Colonic mucosa (tissue), 4 donors: Measurements from ENCODE around the gene MFSD2B. TPM values are rescaled to one million over a fixed set of nuclear protein-coding genes. Genes with fewer than 3 reads are reported as not detected.

Source experiments
- DNase-seq: peaks from one replicate; pipeline ENCODE4 v3.0.0-alpha.2; 2020
- H3K27ac ChIP-seq: fragments of 200-600 bp; one replicate; pipeline ENCODE4 v1.8.0; 2021
- H3K27me3 ChIP-seq: fragments of 200-600 bp; one replicate; pipeline ENCODE4 v1.8.0; 2021
- H3K36me3 ChIP-seq: fragments of 200-600 bp; one replicate; pipeline ENCODE4 v1.8.0; 2021
- H3K4me1 ChIP-seq: fragments of 200-600 bp; one replicate; pipeline ENCODE4 v1.8.0; 2021; ENCODE audit warnings: mild to moderate bottlenecking
- H3K4me3 ChIP-seq: fragments of 200-600 bp; one replicate; pipeline ENCODE4 v1.8.0; 2021
- H3K9ac ChIP-seq, 2 donors: one replicate each; pipeline ENCODE4 v1.7.0; 2013; ENCODE audit warnings: control low read depth in 2 of 2, low read depth in 2 of 2, low read length in 2 of 2
- H3K9me3 ChIP-seq: fragments of 200-600 bp; one replicate; pipeline ENCODE4 v1.8.0; 2021
- CTCF ChIP-seq: fragments of 200-600 bp; IDR thresholded peaks from one replicate; pipeline ENCODE4 v1.8.0; 2022; ENCODE audit warnings: antibody characterized with exemption, mild to moderate bottlenecking
- intact Hi-C: fragments of 100-400 bp; cut with DNase I; formaldehyde crosslinking; loops from one replicate; pipeline ENCODE4 v1.14.1; 2022
- total RNA-seq, 2 donors: library from RNA; stranded (reverse); fragmentation: NEBNext Ultra II Directional in 1 of 2; extraction: Animal tissue kit (Norgen Biotek cat#: 25700) in 1 of 2; gene quantifications; one replicate each; pipeline ENCODE4 v1.2.1, GENCODE V29; 2021
- donor health status: healthy.
- donor health status: DM: no; HTN: no; CAD: no.
- donor health status: DM: no; HTN: no; CAD: no.

Gene MFSD2B
- total RNA-seq, 2 donors from 2014 or later, result 0.20 TPM; not detected in 1

- Histone ChIP-seq H3K36me3 (no peaks in the 10 kb centered on the region), H3K9me3 (no peaks in the 10 kb centered on the region), H3K27ac (no peak overlapping the region), H3K27me3 (no peaks in the 10 kb centered on the region), H3K4me3 (peak overlapping the region; percentile 48), H3K9ac (peak overlapping the region in 1 of 2 donors; percentile 97), H3K4me1 (peaks cover 4% of the 10 kb centered on the region)
- intact Hi-C loops, result no loop called here
- no peak for DNase-seq
- TF ChIP-seq CTCF, result no peak
Observed at GRCh38 chr2:24075259-24075658, 65.4 kb downstream of the MFSD2B start.

Other genes starting within 250 kb of the MFSD2B start
- 10 to 100 TPM; 19.2 to 21.7 TPM for gene ATAD2B, start 83.0 kb upstream of the MFSD2B start, total RNA-seq
- gene UBXN2A, start 69.6 kb upstream of the MFSD2B start, total RNA-seq, result 10 to 100 TPM in 1 of 2 donors, 1 to 10 TPM in 1; 10.0 to 17.3 TPM
- 1 to 10 TPM; 4.5 to 6.8 TPM for gene WDCP, start 37.3 kb downstream of the MFSD2B start, total RNA-seq
- gene FKBP1B, start 39.7 kb downstream of the MFSD2B start, total RNA-seq, result 10 to 100 TPM in 1 of 2 donors, 1 to 10 TPM in 1; 8.0 to 11.8 TPM
- gene SF3B6, start 66.2 kb downstream of the MFSD2B start, total RNA-seq, result 10 to 100 TPM; 86.9 to 90.1 TPM
- 10 to 100 TPM; 58.8 to 67.5 TPM for gene TP53I3, start 74.7 kb downstream of the MFSD2B start, total RNA-seq
- under 1 TPM in 1 of 2 donors, not detected in 1; 0.27 TPM for gene PFN4, start 113.2 kb downstream of the MFSD2B start, total RNA-seq
- 1 to 10 TPM; 4.4 to 6.2 TPM for gene FAM228B, start 113.4 kb downstream of the MFSD2B start, total RNA-seq
- not detected for gene FAM228A, start 165.0 kb downstream of the MFSD2B start, total RNA-seq